HL-60/S4 treated with retinoic acid at 250 ng/mL for 4 days and 3 days (cell line): ENCODE measurements around the gene DIPK1A.
"Not testable (repeated sequence)": the region's sequence is repeated elsewhere in the genome, so short reads cannot be mapped to it uniquely, and the experiment has no call there.

Experiments used
- in situ Hi-C: fragments of 300-500 bp; cut with MboI; formaldehyde crosslinking; loops from 2 replicates; pipeline ENCODE4 v1.7.0; 2022; ENCODE audit warnings: low sequenced_read_pairs

DIPK1A gene

DNA sequence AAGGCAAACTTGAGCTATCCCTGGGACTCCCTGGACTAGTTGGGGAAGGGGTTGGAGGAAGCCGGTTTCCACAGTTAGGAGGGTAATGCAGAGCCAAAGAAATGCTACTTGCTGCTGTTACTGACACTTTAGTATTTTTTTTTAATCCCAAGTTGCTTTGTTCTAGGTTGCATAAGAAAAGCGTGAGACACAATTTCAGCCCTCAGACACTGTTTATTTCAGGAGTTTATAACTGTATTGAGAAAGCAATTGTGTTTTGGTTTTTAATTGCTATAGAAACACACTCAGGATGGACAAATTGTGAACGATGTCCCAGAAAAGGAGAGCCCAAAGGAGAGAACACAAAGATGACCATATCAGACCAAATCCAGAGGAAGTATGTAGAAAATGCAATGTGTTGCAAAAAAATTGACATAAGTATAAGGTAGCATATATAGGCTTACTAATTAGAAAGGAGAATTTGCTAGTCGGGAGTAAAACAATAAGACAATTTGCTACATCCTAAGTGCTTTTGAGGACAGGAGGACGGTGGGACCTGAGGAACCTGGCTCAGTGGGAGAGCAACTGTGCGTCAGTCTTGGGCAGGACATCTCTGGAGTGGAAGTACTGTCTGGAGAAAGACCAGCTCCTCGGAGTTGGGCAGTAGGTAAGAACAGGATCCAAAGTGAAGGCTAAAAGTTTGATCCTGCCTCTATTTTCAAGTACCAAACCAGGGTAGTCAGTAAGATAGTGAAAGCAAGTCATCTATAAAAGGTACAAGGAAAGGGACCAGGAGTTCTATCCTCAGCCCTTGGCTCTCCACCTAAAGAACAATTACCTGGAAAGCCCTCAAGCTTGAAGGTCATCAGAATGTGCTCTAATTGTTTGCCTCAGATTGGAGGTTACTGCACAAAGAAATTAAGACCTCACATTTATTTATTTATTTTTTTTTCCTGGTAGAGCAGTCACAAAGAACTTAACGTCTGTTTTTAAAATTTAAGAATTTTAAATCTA lies 39.9 kb downstream of the DIPK1A start:
- in situ Hi-C loops, result no loop called here

DNA sequence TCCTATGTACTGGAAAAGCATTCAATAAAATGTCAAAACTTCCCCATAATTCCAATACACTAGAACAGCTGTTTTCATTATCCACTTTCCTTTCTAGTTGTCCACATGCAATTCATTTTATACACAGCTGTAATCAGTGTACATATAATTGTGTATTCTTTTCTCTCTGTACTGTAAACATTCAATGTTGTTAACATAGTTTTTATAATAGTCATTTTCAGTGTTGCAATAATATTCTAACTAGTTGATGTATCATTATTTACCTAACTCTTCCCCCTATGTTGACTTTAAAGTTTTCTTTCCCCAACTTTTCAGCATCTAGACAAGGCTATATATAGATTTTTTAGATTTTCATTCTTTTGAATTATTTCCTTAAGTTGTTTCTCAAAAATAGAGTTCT lies 44.4 kb downstream of the DIPK1A start:
- in situ Hi-C loops, result no loop called here

- in situ Hi-C loops, result no loop called here
These were observed 45.7 kb downstream of the DIPK1A start for GRCh38 chr1:92915547-92915946.

GRCh38 chr1:92913093-92913819 lies 48.0 kb downstream of the DIPK1A start:
- in situ Hi-C loops, result no loop called here

DNA sequence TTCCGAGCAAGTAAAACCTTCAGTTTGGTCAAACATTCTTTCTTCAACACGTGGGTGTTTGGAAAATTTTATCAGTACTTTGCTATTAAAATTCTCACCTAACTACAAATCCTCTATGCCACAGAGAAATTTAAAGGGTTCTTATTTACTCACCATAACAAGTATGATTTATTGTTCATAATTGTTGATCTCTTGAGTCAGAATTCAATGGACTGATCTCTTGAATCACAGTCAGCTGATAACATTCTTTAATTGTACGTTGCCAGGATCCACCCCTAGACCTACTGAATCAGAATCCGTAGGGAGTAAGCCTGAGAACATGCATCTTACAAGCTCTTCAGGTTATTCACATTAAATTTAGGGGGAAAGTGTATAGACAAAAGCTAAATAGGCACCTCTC lies 51.2 kb downstream of the DIPK1A start:
- in situ Hi-C loops, result no loop called here

DNA sequence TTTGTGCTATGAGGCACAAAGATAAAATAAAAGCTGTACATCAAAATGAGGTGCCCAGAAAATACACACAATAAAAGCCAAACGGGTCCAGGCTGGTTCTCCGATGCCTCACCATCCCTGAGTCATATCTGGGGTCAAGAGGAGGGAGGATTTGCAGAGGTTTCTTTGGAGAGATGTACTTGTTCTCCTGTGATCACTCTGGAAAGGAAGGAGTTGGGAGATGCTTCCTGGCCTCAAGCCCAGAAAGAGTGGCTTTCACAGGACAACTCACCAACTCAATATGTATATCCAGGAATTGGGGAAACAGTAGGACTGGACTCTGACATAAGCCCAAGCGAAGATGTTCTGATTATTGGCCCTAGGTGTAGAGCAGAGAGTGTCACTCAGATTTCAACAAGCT lies 51.9 kb downstream of the DIPK1A start:
- in situ Hi-C loops, result no loop called here

- in situ Hi-C loops, result no loop called here
These were observed 53.1 kb downstream of the DIPK1A start for GRCh38 chr1:92907949-92908684.

DNA sequence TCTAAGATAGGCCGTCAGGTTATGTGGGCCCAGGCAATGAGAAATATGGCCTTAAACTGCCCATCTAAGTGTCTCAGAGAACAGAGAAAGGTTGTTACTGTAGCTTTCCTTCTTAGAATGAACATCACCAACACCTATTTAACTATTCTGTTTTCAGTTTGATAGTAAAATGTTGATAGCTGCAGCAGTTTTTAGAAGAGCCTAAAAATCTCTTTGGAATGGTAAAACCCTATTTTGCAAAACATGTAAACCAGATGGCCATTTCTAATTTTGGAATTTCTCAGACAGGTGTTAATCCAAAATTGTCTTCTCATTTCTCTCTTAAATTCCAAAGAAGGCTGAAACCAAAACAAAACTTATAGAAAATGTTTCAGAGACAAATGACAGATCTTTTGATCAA lies 57.5 kb downstream of the DIPK1A start:
- in situ Hi-C loops, result no loop called here

- in situ Hi-C loops, result no loop called here
These were observed 58.9 kb downstream of the DIPK1A start for GRCh38 chr1:92902406-92902744.

DNA sequence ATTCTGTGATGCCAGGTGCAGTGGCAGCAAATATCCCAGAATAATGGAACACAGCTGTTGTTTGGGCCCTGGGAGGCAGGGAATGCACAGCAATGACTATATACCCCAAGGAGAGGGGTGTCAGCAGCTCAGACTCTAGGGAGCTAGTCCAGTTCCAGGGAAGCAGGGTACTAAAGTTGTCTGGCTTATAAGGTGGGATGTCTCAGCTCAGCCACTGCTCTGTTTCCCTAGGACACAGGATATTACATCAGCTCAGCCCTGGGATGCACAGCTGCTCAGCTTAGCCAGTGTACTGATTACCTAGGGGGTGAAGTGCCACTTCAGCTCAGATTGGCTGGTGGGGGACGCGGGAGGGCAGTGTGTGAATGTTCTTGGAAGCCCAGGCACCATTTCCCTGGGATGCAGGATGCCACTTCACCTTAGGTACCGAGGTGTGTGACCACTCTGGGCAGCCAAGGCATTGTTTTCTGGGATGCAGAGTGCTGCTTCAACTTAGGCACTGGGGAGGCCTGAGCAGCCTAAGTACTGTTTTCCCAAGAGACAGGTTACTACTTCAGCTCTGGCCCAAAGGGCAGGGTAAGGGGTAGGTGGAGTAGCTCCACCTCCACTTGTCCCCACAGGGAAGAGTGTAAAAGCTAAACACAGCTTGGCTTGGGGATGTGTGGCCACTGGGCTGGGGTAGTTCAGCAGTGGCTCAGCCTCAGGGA lies 59.4 kb downstream of the DIPK1A start:
- in situ Hi-C loops, result no loop called here

DNA sequence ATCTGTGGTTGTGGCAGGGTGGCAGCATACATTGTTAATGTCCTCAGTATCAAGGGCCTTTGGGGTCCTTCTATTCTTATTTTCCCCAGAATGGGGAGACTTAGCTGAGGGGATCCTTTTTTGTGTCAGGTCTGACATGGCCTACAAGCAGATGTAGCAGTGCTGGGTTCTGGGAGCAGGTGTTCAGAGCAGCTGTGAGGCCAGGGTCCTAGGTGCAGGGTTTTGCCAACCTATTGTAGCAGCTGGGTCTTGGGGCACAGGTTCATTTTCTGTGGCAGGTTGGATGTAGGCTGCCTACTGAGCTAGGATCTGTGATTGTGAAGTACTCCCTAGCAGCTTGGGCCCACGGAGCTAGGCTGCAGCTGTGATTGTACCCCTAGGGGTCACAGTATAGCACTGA lies 60.1 kb downstream of the DIPK1A start:
- in situ Hi-C loops, result no loop called here

DNA sequence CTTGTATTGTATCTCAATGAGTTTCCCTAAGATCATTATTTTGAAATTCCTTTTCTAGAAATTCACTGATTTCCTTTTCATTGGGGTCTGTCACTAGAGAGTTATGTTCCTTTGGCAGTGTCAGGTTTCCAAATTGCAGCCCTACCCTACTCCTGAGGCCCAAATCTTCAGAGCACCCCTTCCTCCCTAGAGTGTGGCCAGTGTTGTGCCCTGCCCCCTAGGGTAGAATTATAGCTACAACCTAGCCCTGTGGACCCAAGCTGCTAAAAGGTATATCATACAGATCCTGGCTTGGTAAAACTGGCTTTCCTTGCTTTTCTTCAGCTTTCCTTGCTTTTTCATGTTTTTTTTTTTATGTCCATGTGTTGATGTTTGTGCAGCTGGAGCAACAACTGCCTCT lies 60.7 kb downstream of the DIPK1A start:
- in situ Hi-C loops, result no loop called here

DNA sequence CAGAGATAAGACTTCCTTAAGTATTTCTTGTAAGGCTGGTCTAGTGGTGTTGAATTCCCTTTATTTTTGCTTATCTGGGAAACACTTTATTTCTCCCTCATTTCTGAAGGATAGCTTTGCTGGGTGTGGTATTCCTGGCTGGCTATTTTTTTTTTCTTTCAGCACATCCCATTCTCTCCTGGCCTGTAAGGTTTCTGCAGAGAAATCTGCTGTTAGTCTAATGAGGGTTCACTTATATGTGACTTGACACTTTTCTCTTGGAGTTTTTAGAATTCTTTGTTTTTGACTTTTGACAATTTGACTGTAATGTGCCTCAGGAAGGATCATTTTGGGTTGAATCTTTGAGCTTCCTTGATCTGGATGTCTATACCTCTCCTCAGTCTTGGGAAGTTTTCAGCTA lies 61.5 kb downstream of the DIPK1A start:
- in situ Hi-C loops, result no loop called here

- in situ Hi-C loops, result not testable (repeated sequence)
These were observed 63.2 kb downstream of the DIPK1A start for GRCh38 chr1:92898053-92898452.

DNA sequence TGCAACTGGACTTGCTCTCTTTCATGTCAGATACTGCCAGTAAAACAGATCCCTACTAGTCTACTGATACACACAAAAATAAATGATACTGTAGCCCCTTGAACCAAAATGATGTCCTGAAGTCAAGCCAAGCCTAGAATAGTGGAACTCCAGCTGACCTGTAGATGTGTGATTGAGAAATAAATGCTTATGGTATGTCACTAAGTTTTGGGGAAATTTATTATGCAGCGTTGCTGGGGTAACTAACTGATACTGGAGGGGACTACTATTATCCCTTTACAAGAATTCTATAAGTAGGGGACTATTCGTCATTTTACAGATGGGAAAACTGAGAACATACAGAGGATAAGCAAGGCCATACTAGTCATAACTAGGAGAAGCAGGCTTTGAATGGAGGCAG lies 73.8 kb downstream of the DIPK1A start:
- in situ Hi-C loops, result no loop called here

GRCh38 chr1:92886886-92887419 lies 74.3 kb downstream of the DIPK1A start:
- in situ Hi-C loops, result no loop called here

GRCh38 chr1:92884195-92884594 lies 77.1 kb downstream of the DIPK1A start:
- in situ Hi-C loops, result no loop called here

GRCh38 chr1:92883297-92883696 lies 78.0 kb downstream of the DIPK1A start:
- in situ Hi-C loops, result no loop called here

- in situ Hi-C loops, result no loop called here
These were observed 78.4 kb downstream of the DIPK1A start for GRCh38 chr1:92882819-92883218.

DNA sequence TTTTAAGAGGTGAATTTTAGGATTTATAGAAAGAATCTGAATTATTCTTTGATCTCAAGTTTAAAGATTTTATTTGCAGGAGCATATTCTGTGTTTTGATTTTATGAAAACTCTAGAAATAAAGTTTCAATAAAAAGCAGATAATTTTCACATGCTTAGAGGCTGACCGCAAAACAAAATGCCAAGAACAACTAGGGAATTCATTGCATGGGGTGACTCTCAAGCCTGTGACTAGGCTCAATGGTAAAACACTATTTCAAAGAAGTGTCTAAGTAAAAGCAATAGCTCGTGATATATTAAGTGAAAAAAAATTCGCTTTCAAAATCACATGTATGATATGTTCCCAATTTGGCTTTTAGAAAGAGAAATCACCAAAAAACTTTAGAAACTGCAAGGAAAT lies 79.9 kb downstream of the DIPK1A start:
- in situ Hi-C loops, result no loop called here
